Mucosa of descending colon (tissue), 3 donors: ENCODE results near the gene WNT7B. TPM values are rescaled to one million over a fixed set of nuclear protein-coding genes. Genes with fewer than 3 reads are reported as not detected.

ENCODE experiments used
- ATAC-seq: fragments of 200-7000 bp; cut with Tn5 transposase; one replicate; pipeline ENCODE4 v1.9.1; 2020; ENCODE audit warnings: mild to moderate bottlenecking, moderate library complexity
- DNase-seq, 3 donors: peaks; one replicate each; pipeline ENCODE4 v3.0.0-alpha.2; 2020
- H3K36me3 ChIP-seq: fragments of 200-600 bp; one replicate; pipeline ENCODE4 v1.8.0; 2021; ENCODE audit warnings: low read depth, mild to moderate bottlenecking
- H3K4me1 ChIP-seq: fragments of 200-600 bp; one replicate; pipeline ENCODE4 v1.8.0; 2021; ENCODE audit warnings: low read depth, mild to moderate bottlenecking
- H3K4me3 ChIP-seq: fragments of 200-600 bp; one replicate; pipeline ENCODE4 v1.8.0; 2021; ENCODE audit warnings: mild to moderate bottlenecking
- H3K9me3 ChIP-seq: fragments of 200-600 bp; one replicate; pipeline ENCODE4 v1.8.0; 2021; ENCODE audit warnings: mild to moderate bottlenecking
- CTCF ChIP-seq: fragments of 200-600 bp; IDR thresholded peaks from one replicate; pipeline ENCODE4 v1.8.0; 2022; ENCODE audit warnings: antibody characterized with exemption, mild to moderate bottlenecking
- intact Hi-C, 2 donors: fragments of 100-400 bp; cut with DNase I in 1 of 2; cut with micrococcal nuclease in 1 of 2; formaldehyde crosslinking; loops; one replicate each; pipeline versions ENCODE4 v1.11.0 to v1.11.1; 2022; cut with DNase I, micrococcal nuclease
- total RNA-seq, 3 donors: library from RNA; stranded (reverse); fragmentation: NEBNext Ultra II Directional in 2 of 3; extraction: Animal tissue kit (Norgen Biotek cat#: 25700) in 2 of 3; gene quantifications; one replicate each; pipeline versions ENCODE4 v1.2.1 to v1.2.4, GENCODE V29; 2021 to 2023
- donor health status: DM: no; HTN: no; CAD: no; lungs with moderate emphysema.
- donor health status: DM: no; HTN: no; CAD: no.
- donor health status: DM: no; HTN: yes; CAD: no.

Gene WNT7B
- total RNA-seq, 3 donors from 2014 or later = not detected

GRCh38 chr22:45917146-45917545 is 59.8 kb downstream of the WNT7B start:
- Histone ChIP-seq H3K4me1 (no peaks in the 10 kb centered on the region), H3K36me3 (no peaks in the 10 kb centered on the region), H3K4me3 (no peak overlapping the region), H3K9me3 (no peaks in the 10 kb centered on the region)
- ATAC-seq = no peak
- no peak for DNase-seq
- intact Hi-C loops = no loop called here
- TF ChIP-seq CTCF = no peak

GRCh38 chr22:45916515-45916914 is 60.4 kb downstream of the WNT7B start:
- intact Hi-C loops = no loop called here
- Histone ChIP-seq H3K4me1 (no peaks in the 10 kb centered on the region), H3K36me3 (no peaks in the 10 kb centered on the region), H3K9me3 (no peaks in the 10 kb centered on the region), H3K4me3 (no peak overlapping the region)
- no peak for ATAC-seq
- no peak for DNase-seq
- no peak for TF ChIP-seq CTCF

GRCh38 chr22:45915841-45916240 is 61.1 kb downstream of the WNT7B start:
- Histone ChIP-seq H3K36me3 (no peaks in the 10 kb centered on the region), H3K4me3 (no peak overlapping the region), H3K9me3 (no peaks in the 10 kb centered on the region), H3K4me1 (no peaks in the 10 kb centered on the region)
- DNase-seq (no peak), ATAC-seq (no peak)
- TF ChIP-seq CTCF = no peak
- intact Hi-C loops = no loop called here

GRCh38 chr22:45915151-45915550 is 61.8 kb downstream of the WNT7B start:
- DNase-seq = no peak
- no peaks in the 10 kb centered on the region for H3K9me3 ChIP-seq
- no peak for ATAC-seq
- no peak for TF ChIP-seq CTCF
- no peak overlapping the region for H3K4me3 ChIP-seq
- H3K36me3 ChIP-seq = no peaks in the 10 kb centered on the region
- intact Hi-C loops = no loop called here
- no peaks in the 10 kb centered on the region for H3K4me1 ChIP-seq

- H3K4me1 ChIP-seq = no peaks in the 10 kb centered on the region
- ATAC-seq (no peak), DNase-seq (no peak)
- no peak for TF ChIP-seq CTCF
- H3K4me3 ChIP-seq = no peak overlapping the region
- no peaks in the 10 kb centered on the region for H3K9me3 ChIP-seq
- intact Hi-C loops = no loop called here
- H3K36me3 ChIP-seq = no peaks in the 10 kb centered on the region
These were observed 62.7 kb downstream of the WNT7B start for GRCh38 chr22:45914309-45914708.

GRCh38 chr22:45912910-45913309 is 64.1 kb downstream of the WNT7B start:
- Histone ChIP-seq H3K9me3 (no peaks in the 10 kb centered on the region), H3K36me3 (no peaks in the 10 kb centered on the region), H3K4me1 (no peaks in the 10 kb centered on the region), H3K4me3 (no peak overlapping the region)
- DNase-seq = no peak
- intact Hi-C loops = no loop called here
- TF ChIP-seq CTCF = no peak
- no peak for ATAC-seq
